ENCODE results near the gene GBX1. TPM values are rescaled to one million over a fixed set of nuclear protein-coding genes. Genes with fewer than 3 reads are reported as not detected.

GBX1 gene
- total RNA-seq, result not detected

DNA sequence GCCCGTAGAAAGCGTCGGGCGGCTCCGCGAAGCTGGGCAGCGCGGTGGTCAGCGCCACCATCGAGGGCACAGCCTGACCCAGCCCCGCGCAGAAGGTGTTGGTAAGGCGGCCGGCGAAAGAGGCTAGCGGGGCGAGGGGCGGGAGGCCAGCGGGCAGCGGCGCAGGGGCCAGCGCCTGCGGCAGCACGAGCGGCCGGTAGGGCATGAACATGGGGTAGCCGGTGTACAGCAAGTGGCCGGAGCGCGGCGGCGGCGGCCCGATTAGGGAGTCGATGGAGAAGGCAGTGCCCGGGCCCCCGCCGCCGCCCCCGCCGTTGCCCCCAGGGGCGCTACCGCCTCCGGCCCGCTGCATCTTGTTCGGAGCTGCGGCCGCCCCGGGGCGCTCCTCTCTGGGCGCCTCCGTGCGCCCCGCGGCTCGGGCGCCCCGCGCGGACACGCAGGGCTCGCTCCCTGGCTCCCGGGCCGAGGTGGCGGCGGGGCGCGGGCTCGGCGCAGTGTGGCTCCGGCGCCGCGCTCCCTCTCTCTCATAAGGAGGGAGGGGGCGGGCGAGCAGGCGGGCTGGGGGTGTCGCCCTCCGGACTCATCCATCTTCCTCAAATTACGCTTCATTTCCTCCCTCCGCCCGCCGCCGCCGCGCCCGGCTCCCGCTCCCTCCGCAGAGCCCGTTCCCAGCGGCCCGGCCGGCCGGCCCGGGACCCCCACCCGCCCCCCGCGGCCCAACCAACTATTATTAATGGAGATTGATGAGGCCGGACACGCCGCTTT lies at the start of gene GBX1:
Gene GBX1, minus strand, starts transcription at position 498 of the 765 bp plus-strand sequence. Its CDS starts 146 bp downstream, at position 352.
- no peak for DNase-seq (ENCODE audit: low spot score)

- no peak for DNase-seq (ENCODE audit: low spot score)
Observed at GRCh38 chr7:151215396-151215795, 47.9 kb upstream of the GBX1 start.

DNA sequence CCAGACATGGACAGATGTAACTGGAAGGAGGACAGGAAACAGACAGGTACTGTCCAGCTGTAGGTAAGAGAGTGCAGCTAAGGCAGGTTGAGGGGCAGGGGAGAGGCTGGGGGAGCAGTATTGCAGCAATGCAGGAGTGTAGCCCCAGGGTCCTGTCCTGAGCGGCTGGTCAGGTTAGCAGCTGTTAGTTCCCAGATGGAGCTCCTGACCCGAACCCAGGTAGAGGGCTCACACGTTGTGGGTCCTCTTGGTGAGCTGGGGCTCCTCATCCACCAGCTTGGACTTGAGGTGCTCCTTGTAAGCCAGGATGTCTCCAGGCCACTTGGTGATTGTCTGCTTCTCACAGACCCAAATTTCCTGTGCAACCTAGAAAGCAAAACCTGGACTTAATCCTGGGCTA lies 46.3 kb upstream of the GBX1 start:
- no peak for DNase-seq (ENCODE audit: low spot score)

GRCh38 chr7:151212626-151213025 lies 45.1 kb upstream of the GBX1 start:
- DNase-seq (ENCODE audit: low spot score), result no peak

GRCh38 chr7:151211155-151211772 lies 43.8 kb upstream of the GBX1 start:
- DNase-seq (ENCODE audit: low spot score), result no peak

GRCh38 chr7:151210087-151210854 lies 42.8 kb upstream of the GBX1 start, which contains the start of gene H2BK1:
Gene H2BK1, minus strand, starts transcription at chr7:151210488. Its CDS starts 170 bp downstream, at chr7:151210318.
- DNase-seq (ENCODE audit: low spot score), result no peak

DNA sequence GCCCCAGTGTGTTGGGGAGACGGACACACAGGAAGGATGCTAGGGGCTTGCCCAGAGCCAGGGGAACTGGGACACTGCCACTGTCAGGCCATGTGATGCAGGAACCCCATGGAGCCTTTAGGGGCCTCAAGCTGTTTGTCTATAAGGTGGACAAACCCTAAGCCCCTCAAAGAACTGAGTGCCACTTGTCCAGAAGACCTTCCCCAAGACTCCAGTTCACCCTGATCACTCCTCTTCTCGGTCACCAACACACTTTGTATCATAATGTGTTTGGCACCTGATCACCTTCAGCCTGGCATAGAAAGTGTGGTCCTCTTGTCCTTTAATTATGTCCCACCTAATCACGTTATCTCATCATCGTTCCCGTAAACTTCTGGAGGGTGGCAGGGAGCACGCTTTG lies 42.1 kb upstream of the GBX1 start:
- DNase-seq (ENCODE audit: low spot score), result no peak

- no peak for DNase-seq (ENCODE audit: low spot score)
Observed at GRCh38 chr7:151208253-151208862, 40.9 kb upstream of the GBX1 start.

DNA sequence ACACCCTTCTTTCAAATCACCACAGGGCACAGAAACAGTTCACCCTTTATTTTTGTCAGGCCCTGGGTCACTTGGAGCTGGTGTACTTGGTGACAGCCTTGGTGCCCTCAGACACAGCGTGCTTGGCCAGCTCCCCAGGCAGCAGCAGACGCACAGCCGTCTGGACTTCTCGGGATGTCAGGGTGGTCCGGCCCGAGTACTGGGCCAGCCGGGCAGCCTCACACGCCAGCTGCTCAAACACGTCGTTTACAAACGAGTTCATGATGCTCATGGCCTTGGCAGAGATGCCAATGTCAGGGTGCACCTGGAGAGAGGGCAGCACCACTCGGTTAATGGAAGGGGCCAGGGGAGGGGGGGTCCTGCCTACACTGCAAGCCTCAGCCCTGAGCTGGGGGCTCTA lies 40.3 kb upstream of the GBX1 start:
- DNase-seq (ENCODE audit: low spot score), result no peak

DNA sequence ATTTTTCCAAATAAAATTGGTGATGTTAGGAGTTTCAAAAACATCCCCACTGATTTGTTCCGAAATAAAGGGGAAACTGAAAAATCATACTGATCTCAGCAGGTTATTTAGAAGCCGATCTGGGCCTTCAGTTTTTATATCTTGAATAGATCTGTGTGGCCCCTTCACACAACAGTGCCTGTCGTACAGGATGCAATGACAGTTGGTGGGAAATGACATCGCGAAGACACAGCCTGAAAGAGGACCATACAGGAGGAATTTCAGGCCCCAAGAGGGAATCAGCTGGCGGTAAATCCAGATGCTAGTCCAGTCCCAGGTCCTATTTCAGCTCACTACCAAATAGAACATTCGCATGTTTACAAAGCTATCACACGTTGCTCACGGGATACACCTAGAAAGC lies 39.8 kb upstream of the GBX1 start:
- DNase-seq (ENCODE audit: low spot score), result no peak

DNA sequence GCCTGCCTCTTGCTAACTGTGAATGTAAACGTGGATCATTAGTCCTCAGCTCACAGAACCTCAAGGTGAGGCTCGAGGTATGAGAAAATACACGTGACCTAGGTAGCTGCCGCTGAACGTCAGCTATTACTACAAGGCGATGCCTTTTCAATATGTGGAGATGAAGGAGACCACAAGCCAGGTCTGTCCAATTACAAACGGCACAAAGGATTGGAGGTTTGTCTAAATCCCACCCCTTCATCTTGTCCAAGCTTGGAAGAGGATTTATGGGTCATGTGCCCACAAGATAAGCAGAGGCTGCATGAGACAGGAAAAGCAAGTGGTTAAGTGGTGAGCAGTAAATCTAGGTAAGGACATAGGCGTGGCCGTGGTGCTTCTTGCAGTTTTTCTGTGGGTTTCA lies 39.4 kb upstream of the GBX1 start:
- DNase-seq (ENCODE audit: low spot score), result no peak

DNA sequence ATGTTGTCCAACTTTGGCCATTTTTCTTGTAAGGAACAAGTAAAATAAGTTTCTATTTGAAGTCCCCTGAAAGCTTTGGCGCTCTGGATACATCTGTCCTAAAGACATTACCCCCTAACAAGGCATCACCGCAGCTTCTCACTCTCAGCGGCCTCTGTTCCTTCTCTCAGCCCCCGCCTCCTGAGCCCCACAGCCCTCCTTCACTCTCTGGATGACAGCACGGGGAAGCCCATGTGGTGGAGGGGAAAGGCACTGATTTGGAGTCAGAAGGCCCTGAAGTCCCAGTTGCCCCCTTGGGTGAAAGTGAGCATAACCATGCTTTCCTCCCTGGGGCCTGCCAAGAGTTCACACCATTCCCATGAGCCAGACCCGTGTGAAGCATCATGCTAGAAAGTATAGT lies 38.2 kb upstream of the GBX1 start:
- DNase-seq (ENCODE audit: low spot score), result no peak

GRCh38 chr7:151204383-151205032 lies 37.0 kb upstream of the GBX1 start:
- DNase-seq (ENCODE audit: low spot score), result no peak

DNA sequence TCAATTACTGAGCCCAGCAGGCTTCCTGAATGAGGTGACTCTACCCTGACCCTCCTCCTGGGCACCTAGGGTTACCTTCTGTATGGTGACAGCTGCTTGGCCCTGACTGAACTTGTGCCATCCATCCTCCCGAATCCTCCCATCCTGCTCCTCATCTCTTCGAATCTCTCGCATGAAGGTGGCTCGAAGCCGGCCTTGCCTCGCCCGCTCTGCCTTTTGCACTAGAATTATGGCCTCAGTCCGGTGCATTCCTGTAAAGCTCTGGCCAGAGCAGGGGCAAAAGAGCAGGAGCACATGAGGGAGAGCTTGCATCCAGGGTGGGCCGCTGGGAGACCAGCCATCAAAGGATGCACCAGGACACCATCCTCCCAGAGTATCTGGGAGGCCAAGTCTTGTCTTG lies 35.3 kb upstream of the GBX1 start:
- no peak for DNase-seq (ENCODE audit: low spot score)

- no peak for DNase-seq (ENCODE audit: low spot score)
Observed at GRCh38 chr7:151201751-151202150, 34.3 kb upstream of the GBX1 start.

GRCh38 chr7:151201344-151201743 lies 33.9 kb upstream of the GBX1 start:
- no peak for DNase-seq (ENCODE audit: low spot score)

DNA sequence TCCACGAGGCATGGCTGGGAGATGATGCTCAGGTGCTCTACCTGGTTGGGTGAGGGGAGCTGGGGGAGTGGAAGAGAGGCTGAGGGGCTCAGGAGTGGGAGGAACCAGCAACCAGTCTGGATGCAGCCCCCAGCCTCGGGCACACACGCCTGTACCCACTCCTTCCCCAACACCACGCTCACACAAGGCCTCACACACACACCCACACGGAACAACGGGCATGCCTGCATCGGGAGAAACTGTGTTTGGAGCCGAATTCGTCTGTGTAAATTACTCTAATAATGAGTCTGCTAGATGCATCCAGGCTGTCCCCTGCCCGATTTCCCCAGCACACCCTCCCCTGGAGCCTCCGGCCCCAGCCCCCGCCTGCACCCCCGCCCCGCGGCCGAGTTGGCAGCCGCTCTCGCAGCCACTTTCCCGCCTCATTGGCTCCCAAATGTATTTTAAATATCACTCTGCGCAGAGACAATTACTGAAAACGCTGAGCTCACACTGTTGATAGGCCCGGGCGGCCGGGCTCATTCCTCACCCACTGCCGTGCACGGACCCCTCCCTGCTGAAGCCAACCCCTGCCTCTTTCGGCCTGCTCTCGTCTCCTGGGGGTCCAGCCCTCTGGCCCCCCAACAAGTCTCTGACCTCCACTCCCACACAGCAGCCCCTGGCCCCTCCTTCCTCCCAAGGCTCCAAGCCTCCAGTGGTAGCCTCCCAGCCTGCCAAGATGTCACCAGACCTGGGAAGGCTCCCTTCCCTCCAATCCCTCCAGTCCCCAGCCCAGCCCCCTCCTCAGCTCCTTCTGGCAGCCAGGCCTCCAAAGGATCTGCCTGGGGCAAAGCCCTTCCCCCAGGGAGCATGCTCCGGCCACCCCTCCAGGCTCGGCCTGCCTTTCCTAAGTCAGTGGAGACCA lies 31.7 kb upstream of the GBX1 start:
- no peak for DNase-seq (ENCODE audit: low spot score)

- DNase-seq (ENCODE audit: low spot score), result no peak
Observed at GRCh38 chr7:151197932-151198331, 30.4 kb upstream of the GBX1 start.

DNA sequence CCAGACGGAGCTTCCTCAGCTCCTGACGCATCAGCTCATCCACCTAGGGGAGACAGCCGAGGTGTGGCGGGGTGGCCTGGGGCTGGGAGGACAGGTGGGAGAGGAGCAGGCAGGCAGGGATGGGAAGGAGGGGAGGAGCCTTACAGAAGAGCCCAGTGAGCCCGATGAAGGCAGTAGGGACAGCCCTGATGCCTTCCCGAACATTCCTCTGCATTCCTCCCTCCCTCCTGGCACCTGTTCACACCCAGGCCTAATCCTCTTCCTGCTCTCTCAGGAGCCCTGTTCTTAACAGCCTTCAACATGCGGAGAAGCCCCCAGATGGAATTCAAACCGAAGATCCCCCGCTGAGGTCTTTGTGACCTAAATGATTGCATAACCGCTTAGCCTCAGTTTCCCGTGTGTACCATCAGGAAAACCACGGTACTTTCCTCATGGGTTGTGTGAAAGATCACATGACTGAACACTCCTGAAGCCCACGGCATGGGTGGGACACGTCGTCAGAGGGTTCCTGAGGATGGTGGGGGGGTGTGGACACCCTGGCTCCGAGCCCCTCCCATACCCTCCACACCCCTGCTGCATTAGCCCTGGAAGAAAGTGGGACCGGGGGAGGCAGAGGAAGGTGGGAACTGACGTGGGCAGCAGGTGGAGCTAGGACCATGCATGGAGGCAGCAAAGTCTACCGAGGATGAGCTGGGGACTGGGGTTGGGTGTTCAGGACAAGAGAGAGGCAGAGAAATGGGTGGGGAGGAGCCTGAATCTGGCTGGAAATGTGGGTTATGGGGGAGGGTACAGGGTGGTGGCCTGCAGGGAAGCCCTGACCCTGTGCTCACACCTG lies 28.3 kb upstream of the GBX1 start:
- no peak for DNase-seq (ENCODE audit: low spot score)

DNA sequence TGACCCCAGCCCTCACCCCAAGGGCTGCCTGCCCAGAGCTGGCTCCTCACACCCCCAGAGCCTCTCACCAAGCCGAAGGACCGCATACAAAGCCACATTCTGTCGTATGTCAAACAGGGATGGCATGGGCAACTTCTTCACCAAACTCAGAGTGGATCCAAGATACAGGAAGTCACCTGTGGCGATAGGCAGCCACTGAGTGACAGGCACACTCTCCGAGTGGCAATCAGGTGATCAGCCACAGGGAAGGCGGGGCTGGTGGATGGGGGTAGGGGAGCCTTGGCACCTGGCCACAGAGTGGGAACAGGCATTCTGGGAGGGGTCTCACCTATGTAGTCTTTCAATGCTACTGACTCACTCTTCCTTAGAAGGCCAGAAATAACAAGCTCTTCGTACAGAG lies 26.7 kb upstream of the GBX1 start:
- DNase-seq (ENCODE audit: low spot score), result no peak
